GM21360 (cell line): ENCODE data around the gene CERS5.

ENCODE experiments used
- ATAC-seq: cut with Tn5 transposase; IDR thresholded peaks from one replicate; pipeline ENCODE4 v1.9.1; 2021; ENCODE audit warnings: mild to moderate bottlenecking, moderate library complexity; ENCODE audit not compliant: unreplicated experiment

The CERS5 gene

GRCh38 chr12:50079771-50080170, 87.4 kb downstream of the CERS5 start:
- no peak for ATAC-seq
